HG03342 (cell line): ENCODE results near the gene PAGR1.
"Not testable (repeated sequence)": the region's sequence is repeated elsewhere in the genome, so short reads cannot be mapped to it uniquely, and the experiment has no call there.

Experiments
- ATAC-seq: cut with Tn5 transposase; IDR thresholded peaks from one replicate; pipeline ENCODE4 v1.9.1; 2021; ENCODE audit warnings: mild to moderate bottlenecking, moderate library complexity; ENCODE audit not compliant: unreplicated experiment

PAGR1 gene

GRCh38 chr16:29862383-29862883 is 46.5 kb downstream of the PAGR1 start:
- ATAC-seq: no peak

- peak; percentile 92 for ATAC-seq
Observed at GRCh38 chr16:29862884-29863668, 47.1 kb downstream of the PAGR1 start, which contains the start of gene CDIPT. TSS of gene CDIPT (minus strand) at chr16:29863226. CDS start at chr16:29862857, 369 bp downstream.

GRCh38 chr16:29863669-29863984 is 47.7 kb downstream of the PAGR1 start:
- ATAC-seq: no peak

GRCh38 chr16:29864205-29864604 is 48.3 kb downstream of the PAGR1 start:
- no peak for ATAC-seq

- no peak for ATAC-seq
Observed at GRCh38 chr16:29868396-29869009, 52.6 kb downstream of the PAGR1 start.

GRCh38 chr16:29869067-29869466 is 53.1 kb downstream of the PAGR1 start:
- ATAC-seq: not testable (repeated sequence)
